ENCODE results near the gene HSPA9.

Gene HSPA9

DNA sequence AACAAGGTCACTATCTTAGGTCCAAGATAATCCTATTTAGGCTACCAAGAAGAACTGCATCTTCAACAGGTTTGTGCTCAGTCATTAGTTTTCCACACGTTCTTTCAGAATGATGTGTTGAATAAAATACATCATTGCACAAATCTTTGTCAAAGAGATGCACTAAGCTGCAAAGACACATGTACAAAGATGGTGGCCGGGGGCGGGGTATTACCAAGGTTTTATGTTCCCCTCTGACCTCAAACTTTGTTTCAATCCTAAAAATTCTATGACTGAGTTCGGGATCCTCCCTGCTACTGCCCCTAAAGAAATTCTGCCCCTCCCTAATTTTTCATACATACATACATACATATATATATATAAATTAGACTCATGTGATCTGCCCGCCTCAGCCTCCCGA, 14.2 kb downstream of the HSPA9 start:
- DNase-seq (ENCODE audit: low spot score), result no peak

DNA sequence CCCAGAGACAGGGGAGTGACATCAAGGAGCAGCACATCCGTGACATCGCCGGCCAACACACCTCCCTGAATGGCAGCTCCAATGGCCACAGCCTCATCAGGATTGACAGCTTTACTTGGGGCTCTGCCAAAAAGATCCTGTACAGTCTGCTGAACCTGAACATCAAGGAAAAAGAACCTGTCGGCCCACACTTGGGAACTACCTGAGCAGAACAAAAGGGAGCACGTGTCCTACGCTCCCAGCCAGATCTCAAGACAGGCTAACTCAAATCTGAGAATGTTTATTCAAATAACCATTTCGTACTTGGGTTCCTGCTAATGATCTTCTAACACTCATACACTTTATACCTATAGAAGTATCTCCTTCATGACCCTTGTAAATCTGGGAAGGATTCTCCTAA, 15.3 kb downstream of the HSPA9 start:
- DNase-seq (ENCODE audit: low spot score), result no peak

DNA sequence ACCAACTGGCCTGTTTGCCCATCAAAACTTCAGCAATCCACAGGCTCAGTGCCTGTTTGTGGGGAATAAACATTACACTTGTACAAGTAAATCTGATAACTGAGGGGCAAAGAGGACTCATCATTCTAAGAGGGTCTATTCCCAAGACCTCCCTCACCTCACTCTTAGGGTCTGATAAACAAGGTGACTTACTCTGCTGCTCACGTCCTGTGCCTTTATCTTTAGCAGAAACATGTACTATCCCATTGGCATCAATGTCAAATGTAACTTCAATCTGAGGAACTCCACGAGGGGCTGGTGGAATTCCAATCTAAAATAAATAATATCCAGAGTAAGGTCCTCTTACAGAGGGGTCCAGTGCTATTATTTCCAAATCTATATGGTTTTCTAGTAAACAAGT, 17.5 kb downstream of the HSPA9 start:
- DNase-seq (ENCODE audit: low spot score), result no peak

DNA sequence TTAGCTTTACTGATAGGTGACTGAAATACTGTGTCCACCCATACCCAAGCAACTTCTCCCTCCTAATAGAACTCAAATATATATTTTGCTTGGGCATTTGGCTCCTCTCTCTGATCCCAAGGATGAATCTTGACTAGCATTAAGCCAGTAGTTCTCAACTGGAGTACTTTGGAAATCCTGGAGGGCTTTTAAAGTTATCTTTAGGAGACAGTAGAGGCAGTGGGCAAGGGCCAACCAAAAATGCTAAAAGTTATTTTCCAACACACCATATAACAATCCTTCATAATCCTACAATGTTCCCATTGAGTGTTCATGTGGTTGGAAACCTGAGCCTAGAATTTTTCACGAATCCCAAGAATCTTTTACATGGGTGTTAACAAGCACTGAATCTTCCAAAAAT, 21.1 kb downstream of the HSPA9 start:
- no peak for DNase-seq (ENCODE audit: low spot score)

DNA sequence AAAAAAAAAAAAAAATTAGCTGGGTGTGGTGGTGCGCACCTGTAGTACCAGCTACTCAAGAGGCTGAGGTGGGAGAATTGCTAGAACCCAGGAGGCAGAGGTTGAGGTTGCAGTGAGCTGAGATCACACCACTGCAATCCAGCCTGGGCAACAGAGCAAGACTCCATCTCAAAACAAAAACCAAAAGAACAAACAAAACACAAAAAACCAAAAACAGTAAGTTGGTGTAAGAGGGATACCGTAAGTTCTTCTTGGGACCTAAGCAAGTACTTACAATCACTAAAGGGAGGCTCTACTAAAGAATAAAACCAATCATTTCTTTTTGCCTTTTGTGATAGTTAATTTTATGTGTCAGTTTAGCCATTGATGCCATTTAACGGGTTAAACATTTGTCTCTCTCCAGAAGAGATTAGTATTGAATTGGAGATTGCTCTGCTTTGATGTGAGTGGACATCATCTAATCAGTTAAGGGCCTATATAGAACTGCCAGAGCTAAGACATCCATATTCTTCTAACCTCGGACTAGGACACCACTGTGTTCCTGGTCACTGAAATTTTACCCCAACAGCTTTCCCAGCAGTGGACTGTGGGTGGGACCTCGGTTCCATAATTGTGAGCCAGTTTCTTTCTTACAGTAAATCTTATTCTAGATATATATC, 21.6 kb downstream of the HSPA9 start:
- no peak for DNase-seq (ENCODE audit: low spot score)

DNA sequence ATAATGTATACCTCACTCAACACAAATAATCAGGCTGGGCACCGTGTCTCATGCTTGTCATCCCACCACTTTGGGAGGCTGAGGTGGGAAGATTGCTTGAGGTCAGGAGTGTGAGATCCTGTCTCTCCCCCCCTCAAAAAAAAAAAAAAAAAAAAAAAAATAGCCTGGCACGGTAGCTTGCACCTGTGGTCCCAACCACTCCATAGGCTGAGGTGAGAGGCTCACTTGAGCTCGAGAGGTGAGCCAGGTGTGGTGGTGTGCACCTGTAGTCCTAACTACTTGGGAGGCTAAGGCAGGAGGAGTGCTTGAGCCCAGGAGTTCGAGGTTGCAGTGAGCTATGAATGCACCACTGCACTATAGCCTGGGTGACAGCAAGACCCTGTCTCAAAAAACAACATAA, 22.5 kb downstream of the HSPA9 start:
- DNase-seq (ENCODE audit: low spot score), result no peak

DNA sequence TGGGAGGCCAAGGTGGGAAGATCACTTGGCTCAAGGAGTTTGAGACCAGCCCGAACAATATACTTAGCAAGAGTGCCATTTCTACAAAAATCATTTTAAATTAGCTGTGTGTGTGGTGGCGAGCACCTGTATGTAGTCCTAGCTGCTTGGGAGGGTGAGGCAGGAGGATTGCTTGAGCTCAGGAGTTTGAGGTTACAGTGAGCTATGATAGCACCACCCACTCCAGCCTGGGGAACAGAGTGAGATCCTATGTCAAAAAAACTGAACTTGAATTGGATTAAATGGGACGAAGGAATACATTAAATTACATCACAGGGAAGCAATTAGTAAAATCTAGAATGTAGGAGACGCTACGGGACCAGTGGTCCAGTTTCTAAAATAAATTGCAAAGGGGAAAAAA, 25.8 kb downstream of the HSPA9 start:
- no peak for DNase-seq (ENCODE audit: low spot score)

DNA sequence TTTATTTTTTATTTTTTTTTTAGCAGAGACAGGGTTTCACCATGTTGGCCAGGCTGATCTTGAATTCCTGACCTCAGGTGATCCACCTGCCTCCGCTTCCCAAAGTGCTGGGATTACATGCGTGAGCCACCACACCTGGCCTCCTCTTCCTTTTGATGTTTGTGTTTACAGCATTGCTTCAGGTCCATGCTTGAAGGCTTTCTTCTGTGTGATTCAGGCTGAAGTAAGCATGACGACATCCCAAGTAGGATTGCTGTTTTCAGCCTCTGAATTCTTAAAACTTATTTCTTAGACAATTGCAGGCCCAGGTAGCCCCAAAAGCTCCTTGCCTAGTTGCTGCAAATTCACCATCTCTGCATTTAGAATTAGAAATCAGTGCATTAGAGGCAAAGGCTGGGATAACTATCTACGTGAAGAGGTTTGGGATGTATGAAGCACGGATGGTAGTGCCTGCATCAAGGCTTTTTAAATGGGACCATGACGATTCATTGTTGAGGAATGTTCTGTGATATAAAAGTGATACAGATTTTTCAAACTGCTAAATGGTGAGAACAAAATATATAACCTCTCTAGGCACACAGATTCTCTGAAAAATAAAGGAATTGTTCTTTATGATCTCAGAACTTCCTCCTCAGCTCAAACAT, 29.2 kb downstream of the HSPA9 start:
- no peak for DNase-seq (ENCODE audit: low spot score)

DNA sequence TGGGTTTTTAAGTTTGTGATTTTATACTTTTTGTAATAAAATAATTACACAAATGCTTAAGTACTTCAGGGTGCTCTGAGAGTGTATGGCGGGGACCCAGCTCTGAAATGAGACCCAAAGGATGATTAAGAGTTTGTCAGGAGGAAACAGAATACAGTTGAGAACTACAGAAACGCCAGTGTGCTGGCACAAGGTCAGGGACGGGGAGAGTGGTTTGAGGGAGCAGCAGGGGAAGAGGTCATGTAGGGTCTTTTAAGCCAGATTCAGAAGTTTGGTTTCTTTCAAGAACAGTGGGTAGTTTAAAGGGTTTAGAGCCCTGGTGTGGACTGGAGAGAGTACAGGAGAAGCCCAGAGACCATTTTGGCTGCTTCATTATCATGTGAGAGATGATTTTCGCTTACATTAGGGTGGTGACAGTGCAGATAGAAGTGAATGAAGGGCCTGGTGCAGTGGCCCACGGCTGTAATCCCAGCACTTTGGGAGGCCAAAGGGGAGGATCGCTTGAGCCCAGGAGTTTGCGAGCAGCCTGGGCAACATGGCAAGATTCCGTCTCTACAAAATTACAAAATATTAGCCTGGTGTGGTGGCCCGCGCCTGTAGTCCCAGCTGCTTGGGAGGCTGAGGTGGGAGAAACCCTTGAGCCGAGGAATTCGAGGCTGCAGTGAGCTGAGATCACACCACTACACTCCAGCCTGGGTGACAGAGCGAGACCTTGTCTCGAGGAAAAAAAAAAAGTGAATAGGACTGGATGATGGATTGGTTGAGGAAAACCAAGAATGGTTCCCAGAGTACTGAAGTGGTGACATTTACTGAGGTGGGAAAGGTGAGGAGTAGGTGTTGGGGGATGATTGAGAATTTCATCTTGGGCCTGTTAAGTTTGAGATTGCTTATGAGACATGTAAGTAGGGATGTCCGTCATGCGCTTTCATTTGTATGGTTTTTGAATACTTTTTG, 30.7 kb downstream of the HSPA9 start:
- DNase-seq (ENCODE audit: low spot score), result no peak

DNA sequence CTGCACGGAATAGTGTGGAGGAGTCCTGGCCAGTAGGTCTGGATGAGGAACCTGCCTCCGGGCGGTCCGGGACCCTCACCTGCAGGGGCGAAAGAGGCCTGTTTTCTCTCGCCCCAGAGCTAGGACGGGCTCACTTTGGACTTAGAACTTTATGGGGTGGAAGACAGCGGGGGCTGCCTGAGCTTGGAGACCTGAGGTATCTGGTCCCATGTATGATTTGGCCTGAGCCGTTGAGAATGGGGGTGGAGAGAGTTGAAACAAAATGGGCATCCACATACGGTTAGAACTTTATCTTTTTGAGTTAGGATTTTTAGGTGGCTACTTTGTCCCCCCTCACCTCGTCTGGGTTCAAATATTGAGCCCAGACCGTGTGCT, 31.5 kb downstream of the HSPA9 start:
- no peak for DNase-seq (ENCODE audit: low spot score)

DNA sequence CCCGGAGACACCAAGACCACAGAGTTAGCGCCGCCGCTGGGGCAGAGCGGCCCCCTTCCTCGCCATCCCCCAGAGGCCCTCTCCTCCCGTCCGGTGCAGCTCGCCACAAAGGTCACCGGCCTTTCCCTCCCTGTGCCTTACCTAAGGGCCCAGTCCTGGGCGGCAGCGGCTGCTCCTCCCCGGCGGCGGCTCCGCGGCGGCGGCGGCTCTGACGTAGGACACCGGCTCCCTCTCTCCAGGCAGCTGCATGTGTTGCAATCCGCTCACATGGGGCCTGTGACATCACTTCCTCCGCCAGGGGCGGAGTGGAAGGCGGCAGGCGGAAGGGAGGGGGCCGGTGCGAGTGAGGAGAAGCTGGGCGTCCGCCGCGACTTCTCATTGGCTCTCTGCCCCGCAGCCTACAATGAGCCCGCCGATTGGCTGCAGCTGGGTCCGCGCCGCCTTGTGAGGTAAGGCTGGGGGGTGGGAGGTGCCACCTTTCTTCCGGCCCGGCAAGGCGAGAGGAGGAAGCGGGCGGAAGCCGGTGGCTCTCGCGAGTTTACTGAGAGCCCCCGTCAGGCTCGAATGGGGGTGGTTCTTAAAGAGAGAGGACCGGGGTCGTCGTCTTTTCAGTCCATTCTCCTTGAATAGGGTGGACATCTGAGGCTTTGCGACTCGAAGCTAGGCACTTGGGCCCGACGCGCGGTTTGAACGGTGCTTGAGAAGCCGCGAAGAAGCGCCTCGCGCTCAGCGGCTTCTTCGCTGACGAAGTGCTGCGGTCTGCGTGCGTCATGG, 32.1 kb downstream of the HSPA9 start, which contains the start of gene ETF1:
Gene ETF1, minus strand, starts transcription at position 281 of the 774 bp plus-strand sequence. CDS start 318 bp downstream, outside the sequence.
- peak; percentile 100 for DNase-seq (ENCODE audit: low spot score)

DNA sequence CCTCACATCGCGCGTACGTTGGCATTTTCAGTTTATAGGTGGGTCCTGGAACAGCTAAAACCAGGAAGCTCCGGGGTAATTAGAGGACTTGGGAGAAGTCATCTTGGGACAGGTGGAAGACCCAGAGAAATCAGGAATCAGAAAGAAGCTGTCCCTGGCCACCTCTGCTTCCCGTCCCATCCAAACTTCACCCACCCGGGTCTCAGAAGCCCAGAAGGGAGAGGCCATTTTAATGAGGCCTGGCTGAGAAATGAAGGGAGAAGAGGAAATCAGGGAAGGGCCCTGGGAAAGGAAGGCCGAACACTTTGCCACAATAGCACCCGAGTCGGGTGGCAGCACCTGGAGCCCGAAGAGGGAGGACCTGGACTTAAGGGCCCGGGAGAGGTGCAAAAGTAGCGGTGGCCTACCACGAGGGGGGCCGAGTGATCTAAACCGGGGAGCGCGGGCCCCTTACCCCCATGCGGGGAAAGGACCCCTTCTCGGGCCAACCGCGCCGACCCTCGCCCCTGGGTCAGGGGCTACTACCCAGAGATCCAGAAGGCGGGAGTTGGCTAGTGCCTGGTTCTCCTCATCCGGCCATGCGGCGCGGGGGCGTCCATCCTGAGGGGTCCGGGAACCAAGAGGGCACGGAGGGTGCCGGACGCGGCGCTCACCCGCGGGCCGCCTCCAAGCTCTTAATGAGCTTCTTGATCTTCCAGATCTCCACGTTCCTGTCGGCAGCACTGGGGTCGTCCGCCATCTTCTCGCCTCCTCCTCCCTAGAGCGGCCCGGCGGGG, 32.8 kb downstream of the HSPA9 start:
- peak; percentile 4 for DNase-seq (ENCODE audit: low spot score)

DNA sequence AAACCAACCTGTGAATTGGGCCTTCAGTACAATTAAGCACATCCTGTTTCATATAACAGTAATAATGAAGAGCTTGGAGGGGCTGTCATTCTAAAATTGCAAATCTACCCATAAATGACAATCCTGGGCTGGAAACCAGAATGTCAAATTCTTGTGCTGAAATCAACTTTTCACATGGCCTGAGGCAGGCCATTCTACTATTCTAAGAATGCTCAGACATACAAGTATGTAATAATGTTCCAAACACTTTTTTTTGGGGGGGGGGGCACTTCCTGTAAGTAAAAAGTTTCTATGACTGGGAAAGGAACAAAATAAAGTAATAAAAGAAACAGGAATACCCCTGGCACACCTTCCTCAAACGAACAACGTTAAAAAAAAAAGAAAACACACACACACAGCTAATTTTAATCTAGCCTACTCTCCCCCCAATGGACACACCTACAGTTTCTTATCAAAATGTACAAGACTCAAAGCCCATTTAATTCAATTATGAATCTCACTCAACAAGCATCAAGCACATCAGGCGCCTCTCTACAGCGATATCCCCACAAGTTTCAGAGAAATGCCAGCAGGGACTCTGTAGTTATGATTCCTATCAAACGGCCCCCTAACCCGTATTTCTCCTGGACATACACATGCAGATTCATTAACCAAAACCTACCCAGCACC, 33.6 kb downstream of the HSPA9 start:
- no peak for DNase-seq (ENCODE audit: low spot score)

DNA sequence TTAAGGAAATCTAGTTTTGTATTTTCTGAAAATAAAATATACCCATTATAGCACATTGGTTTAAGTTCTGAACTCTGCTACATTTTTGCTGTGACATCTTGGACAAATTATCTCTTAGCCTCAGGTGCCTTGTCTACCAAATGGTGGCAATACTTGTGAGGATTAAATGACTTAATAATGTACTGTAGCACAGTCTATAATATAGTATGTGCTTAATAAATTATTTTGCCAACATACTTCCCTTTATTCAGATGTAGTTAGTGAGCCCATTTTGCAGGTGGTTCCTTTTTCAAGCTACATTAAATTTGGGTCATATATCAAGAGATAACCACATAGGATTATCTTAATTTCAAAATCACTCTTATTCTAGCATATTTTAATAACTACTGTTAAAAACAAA, 35.4 kb downstream of the HSPA9 start:
- DNase-seq (ENCODE audit: low spot score), result no peak

DNA sequence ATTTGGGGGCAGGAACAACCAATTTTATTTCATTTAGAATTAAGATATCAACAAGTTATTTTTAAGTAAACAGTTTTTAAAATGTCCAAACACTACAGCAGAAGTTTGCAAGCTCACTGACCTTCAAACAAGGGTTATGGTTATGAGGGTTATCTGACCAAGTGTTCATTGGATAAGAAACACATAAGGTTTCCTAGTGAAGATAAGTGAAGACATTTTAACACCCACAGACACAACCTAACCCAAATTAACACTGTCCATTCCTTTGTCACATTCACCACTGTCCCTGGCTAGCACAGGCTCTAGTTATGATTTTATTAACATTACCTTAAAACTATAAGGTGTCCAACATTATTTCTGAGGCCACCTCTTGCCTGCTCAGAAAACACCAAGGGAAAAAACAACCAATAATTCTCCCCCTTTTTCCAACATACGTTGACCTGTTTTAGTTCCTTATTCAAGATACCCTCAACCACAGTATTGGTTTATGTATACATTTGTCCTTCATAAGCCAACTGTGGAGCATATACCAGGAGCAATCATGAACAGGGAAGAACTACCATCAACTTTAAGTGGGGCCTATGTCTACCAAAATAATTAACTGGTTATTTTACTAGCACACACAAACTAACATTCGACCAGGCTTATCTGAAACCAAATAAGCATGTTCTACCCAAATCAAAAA, 36.1 kb downstream of the HSPA9 start:
- DNase-seq (ENCODE audit: low spot score), result no peak

DNA sequence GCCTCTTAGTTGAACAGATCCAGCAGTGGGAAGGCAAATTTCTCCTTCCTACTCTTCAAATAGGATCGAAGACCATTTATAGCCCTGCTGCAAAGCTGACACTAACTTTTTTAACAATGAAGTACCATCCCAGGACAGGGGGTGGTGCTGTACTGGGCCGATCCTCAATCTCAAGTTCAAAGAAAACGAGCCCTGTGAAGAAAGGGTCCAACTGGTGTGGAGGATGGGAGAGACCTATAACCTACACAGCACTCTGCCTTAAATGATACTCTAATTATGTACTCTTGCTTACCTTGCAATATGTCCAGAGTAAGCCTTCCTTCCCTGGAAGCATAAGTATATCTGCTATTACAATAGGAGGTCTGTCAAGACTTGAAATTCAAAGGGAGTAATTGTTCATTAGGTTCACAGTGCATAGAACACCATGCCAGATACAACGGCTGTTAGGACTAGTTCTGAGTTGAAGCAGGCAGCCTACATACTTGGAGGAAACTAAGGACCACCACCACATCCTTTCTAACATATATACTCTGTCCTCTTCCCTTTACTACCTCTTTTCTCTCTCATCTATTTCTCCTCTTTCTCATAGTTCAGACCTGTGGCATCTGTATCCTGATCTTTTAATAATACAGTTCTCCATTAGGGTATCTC, 38.4 kb downstream of the HSPA9 start:
- peak; percentile 11 for DNase-seq (ENCODE audit: low spot score)

DNA sequence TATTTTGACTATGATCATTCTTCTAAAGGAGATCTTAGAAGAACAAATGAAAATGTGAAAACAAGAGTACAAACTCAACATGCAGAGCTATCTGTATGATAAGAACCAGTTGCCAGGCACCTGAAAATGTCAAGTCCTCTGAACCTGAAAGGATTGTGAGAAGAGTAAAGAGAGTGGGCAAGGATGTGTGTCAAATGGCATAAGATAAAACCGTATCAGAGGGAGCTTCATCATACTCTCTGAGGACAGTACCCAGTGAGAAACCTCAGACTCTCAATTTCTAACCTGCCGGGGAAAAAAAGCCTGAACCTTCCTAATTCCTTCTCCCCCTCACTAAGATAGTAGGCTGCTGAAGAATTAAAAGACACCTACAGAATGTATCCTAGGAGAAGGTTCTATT, 39.0 kb downstream of the HSPA9 start:
- no peak for DNase-seq (ENCODE audit: low spot score)

DNA sequence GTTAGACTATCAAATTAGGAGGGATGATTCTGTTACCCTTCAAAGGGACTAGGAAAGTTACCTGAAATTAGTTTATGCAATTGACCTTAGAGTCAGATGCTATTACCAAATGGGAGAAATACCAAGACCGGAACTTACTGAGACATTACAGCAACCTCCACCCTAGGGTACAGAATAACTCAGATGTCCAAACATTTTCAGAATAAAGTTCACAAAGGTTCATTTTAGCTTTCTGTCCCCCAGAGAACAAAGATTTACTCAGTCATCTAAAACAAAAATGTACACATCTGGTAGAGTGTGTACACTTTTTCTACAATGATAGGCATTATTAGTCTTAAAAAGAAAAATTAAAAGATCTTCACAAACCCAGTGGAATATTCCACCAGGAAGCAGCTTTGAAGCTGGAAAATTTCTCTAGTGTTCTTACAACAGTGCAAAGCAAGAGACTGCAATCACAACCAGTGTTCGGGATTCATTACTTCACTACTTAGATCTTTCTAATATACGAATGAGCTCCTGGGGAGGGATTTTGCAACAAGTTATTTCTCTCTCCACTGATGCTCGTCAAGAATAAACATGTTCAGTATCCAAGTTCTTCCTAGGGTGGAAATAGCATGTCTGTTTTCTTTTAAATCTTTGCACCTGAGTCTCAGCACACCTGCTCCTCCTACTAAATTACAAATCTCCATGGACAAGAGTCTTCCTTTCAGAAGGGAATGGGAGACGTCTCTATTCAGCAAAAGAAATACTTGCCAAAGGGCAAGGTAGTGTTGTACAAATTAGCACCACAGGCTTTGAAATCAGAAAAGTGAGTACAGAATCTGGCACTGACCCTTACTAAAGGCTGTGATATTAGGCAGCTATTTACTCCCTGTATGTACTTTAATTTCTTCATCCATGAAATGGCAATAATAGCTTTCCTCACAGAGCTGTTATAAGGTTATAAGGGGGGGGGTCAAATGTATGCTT, 40.9 kb downstream of the HSPA9 start:
- DNase-seq (ENCODE audit: low spot score), result no peak
